GM19238 (cell line): ENCODE measurements around the gene DLX2.

Experiments
- DNase-seq: peaks from one replicate; pipeline ENCODE4 v3.0.0; 2011; ENCODE audit warnings: low spot score; ENCODE audit not compliant: insufficient read length

DLX2 gene

GRCh38 chr2:172094294-172095145 lies 8.2 kb downstream of the DLX2 start:
- no peak for DNase-seq

- no peak for DNase-seq
Measured at GRCh38 chr2:172093416-172094293, 9.0 kb downstream of the DLX2 start.

DNA sequence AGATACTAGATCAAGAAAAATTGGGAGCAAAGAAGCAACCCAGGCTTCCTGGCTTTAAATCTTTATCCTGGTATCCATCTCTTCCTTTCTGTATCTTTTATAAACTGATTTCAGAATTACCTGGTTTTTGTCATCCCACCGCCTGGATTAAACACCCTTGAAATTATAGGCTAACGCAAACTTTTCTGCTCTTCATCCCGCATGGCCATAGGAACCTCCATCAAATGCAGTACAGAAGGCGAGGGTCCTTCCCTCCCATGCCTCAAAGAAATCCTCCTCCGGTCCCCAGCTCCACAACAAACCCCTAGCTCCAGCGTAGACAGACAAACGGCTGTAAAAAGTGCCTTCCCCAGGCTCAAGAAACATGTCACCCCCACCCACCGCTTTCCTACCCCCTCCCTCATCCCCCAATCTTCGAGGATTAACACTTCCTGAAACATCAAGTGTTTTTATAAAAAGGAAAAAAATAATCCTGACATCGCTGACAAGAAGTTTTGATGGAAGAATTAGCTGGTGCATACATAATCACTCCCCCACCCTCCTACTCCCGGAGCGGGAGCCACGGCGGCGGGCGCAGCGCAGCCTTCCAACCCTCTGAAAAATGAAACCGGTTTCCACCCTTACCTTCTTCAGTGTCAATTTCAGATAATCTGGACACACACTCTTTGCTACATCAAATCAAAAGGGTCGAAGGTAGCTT lies 9.8 kb downstream of the DLX2 start:
- DNase-seq = no peak

DNA sequence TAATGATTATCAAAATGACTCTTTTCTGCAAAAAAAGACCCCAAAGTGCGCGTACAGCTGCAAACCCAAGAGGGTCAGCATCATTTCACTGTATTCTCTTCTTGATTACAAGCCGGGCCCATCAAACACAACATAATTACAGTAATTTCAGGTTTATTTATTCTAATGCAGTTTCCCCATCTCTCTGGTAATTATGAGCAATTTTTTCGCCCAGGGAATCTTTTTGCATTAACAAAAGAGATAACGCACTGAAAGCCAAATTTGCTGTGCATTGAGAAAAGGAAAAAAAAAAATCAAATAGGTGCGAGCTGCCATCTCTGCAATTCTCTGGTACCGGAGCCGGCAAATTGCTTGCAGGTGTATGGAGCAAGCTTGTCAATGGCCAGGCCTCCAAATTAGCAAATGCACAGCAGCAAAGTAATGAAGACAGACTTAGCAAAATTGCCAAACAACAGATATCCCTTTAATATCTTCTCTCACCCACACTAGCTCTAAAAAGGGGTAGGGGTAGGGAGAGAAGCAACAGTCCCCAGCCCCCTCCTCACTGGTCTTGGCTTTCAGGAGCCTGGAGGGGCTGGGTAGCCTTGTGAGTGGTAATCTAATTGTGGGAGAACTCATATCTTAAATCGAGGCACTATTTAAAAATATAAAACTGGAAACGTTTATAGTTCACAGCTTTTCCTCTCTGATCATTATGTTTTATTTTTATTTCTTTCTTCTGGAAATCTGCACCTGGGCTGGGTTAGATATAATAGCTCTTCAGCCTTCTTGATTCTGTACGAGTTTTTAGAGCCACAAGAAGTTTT lies 10.7 kb downstream of the DLX2 start:
- no peak for DNase-seq

DNA sequence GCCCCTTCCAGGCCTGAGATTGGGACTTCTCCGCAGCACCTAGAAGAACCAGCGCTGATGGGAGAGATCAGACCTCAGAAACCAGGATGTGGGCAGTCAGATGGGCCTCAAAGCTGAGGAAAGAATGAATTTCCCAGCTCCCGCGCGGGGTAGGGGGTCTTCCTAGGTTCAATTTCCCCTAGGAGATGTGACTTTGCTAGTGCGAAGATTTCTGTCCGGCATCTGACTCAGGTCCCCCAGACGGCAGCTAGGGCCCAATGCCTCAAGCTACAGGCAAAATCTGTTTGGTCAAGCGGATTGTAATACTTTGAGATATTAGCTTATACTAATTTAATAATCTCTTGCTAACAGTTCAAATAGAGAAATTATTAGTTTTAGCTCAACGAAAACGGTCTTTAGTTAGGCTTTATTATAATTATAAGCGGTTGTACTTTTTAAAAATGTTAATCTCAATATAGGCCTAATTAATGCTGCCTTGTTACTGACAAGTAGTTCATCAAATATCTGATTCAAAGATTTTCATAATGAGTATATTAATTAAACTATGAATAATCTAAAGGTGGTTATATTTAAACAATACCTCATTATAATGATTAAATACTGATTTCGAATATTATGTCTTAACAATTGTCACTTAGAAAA lies 11.6 kb downstream of the DLX2 start:
- DNase-seq = no peak

GRCh38 chr2:172090044-172090961 lies 12.4 kb downstream of the DLX2 start:
- no peak for DNase-seq

DNA sequence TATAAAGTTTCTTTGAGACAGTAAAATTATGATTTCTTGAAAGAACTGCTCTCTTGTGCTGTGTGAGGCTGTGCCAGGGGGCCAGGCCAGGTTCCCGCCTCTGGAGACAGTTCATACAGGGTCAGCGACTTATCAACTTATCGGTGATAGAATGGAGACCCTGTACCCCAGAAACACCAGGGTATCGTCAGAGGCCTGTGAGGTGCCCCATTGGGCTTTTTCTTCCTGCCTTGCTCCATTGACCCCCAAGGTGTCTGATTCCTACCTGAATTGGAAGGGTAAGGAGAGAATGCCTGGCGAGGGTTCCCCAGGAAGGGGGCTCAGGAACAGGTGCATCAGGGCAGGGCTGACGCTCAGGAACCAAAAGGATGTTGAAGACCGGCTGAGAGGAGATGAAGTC lies 13.1 kb downstream of the DLX2 start:
- no peak for DNase-seq

DNA sequence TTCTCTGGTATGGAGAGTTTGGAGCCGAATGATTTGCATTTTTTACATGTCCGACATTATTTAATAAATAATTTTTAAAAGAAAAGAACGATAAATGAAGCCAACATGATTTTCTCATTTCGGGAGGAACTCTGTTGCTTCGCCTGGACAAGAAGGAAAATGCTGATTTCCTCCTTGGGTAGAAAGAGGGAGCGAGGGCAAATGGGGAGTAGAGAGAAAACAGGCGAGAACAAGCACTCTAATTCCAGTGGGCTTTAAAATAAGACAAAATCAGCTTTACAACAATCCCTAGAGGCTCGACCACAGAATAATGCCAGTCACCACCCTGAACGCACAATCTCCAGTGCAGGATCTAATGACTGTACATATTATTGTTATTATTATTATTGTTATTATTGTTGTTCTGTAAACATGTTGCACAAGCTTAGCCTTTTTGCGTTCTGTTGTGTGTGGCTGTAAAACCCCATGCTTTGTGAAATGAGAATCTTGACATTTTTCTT lies 13.6 kb downstream of the DLX2 start:
- no peak for DNase-seq

DNA sequence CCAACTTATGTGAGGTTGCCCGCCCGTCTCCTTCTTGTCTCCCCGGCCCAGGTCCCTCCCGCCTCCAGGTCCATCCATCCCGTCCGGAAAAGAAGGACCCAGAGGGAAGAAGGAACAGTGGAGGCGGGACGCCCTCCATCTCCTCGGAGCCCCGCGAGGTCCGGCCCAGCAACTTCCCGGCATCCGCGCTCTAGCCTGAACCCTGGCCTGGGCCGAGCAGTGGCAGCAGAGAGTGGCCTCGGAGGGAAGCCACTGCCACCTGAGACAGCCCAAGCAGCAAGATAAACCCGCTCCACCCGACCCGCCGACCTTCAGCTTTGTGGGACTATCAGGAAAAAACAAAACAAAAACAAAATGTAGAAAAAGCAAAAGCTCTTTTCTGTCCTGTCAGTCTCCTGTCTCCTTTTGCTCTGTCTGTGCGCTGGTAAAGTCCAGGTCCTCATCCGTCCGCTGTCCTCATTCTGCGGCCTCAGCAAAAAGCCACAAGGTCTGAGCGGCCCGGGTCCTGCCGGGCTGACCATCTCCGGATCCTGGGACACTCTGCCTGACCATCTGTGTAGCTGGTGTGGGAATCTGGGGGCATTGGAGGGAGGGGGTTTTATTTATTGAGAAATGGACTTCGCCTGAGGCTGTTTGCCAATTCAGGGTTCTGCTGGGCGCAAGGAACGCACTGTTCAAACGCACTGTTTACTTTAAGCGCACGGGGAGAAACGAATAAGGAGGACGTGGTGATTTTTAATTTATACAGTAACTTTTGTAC lies 14.3 kb downstream of the DLX2 start:
- DNase-seq = no peak

GRCh38 chr2:172087780-172088244 lies 14.9 kb downstream of the DLX2 start:
- no peak for DNase-seq

- no peak for DNase-seq
Measured at GRCh38 chr2:172087207-172087779, 15.4 kb downstream of the DLX2 start.

GRCh38 chr2:172086241-172087206 lies 16.2 kb downstream of the DLX2 start:
- no peak for DNase-seq

- no peak for DNase-seq
Measured at GRCh38 chr2:172085460-172086159, 17.1 kb downstream of the DLX2 start, which contains the start of gene DLX1. Gene DLX1 (plus strand): TSS chr2:172085507. CDS start chr2:172085678, 171 bp downstream.

- no peak for DNase-seq
Measured at GRCh38 chr2:172084645-172085459, 17.8 kb downstream of the DLX2 start.

GRCh38 chr2:172084395-172084644 lies 18.4 kb downstream of the DLX2 start:
- DNase-seq = no peak
